GM13976 (cell line): ENCODE results near the gene ACSL1.

ENCODE experiments used
- DNase-seq: peaks from one replicate; pipeline ENCODE4 v3.0.0; 2012; ENCODE audit warnings: low spot score
- CTCF ChIP-seq: IDR thresholded peaks from 2 replicates; pipeline ENCODE4 v1.5.1; 2012; ENCODE audit warnings: borderline replicate concordance, mild to moderate bottlenecking; ENCODE audit not compliant: insufficient read depth; ENCODE audit errors: extremely low read depth, missing control alignments, control extremely low read depth
- in situ Hi-C: fragments of 300-500 bp; cut with MboI; formaldehyde crosslinking; loops from one replicate; pipeline ENCODE4 v1.12.0; 2022; ENCODE audit warnings: low sequenced_read_pairs, mixed read lengths, inconsistent platforms; ENCODE audit not compliant: unreplicated experiment

The ACSL1 gene

GRCh38 chr4:184760681-184761080 lies 65.1 kb downstream of the ACSL1 start:
- DNase-seq = no peak
- no peak for TF ChIP-seq CTCF
- in situ Hi-C loops = loop anchor here (10.0 kb wide), 1 partner anchor 214 kb away; no protein-coding TSS in a partner anchor

GRCh38 chr4:184757810-184758209 lies 68.0 kb downstream of the ACSL1 start:
- no peak for DNase-seq
- TF ChIP-seq CTCF = no peak
- in situ Hi-C loops = no loop called here

GRCh38 chr4:184756399-184756798 lies 69.4 kb downstream of the ACSL1 start:
- no peak for DNase-seq
- TF ChIP-seq CTCF = no peak
- in situ Hi-C loops = no loop called here

GRCh38 chr4:184755278-184755677 lies 70.5 kb downstream of the ACSL1 start:
- in situ Hi-C loops = no loop called here
- no peak for DNase-seq
- TF ChIP-seq CTCF = no peak

- in situ Hi-C loops = no loop called here
- no peak for TF ChIP-seq CTCF
- no peak for DNase-seq
Observed at GRCh38 chr4:184752496-184753275, 73.1 kb downstream of the ACSL1 start.

- in situ Hi-C loops = no loop called here
- DNase-seq = no peak
Observed at GRCh38 chr4:184751585-184751956, 74.2 kb downstream of the ACSL1 start.

More at GRCh38 chr4:184751585-184751956, 74.2 kb downstream of the ACSL1 start:
- no peak for TF ChIP-seq CTCF
